AG04450 (cell line): ENCODE results near the gene SETD3. TPM values are rescaled to one million over a fixed set of nuclear protein-coding genes. Genes with fewer than 3 reads are reported as not detected.
A peak's percentile ranks its signal among the peaks of the same experiment; 100 is the strongest.

ENCODE experiments used
- CTCF ChIA-PET: fragments of 300-600, 350-600 bp; formaldehyde crosslinking; extraction: SDS; loops from one replicate; lab custom pipeline; 2022; ENCODE audit warnings: antibody characterized with exemption, inconsistent platforms; lab: Charles Lee
- POLR2A ChIA-PET: fragments of 350-600 bp; formaldehyde crosslinking; extraction: SDS; loops from one replicate; lab custom pipeline; 2021; ENCODE audit warnings: antibody characterized with exemption, inconsistent platforms; lab: Yijun Ruan, JAX
- DNase-seq: peaks from one replicate; pipeline ENCODE4 v3.0.0-alpha.2; 2011; ENCODE audit warnings: low read depth, low spot score
- H3K27ac ChIP-seq: one replicate; pipeline ENCODE4 v1.5.1; 2012; ENCODE audit warnings: low read depth, low read length, control low read depth
- H3K27me3 ChIP-seq: one replicate; pipeline ENCODE4 v1.6.0; 2012; ENCODE audit warnings: low read length; ENCODE audit not compliant: control insufficient read depth, insufficient read depth
- H3K4me3 ChIP-seq: 2 replicates; pipeline ENCODE4 v1.5.1; 2011; ENCODE audit warnings: mild to moderate bottlenecking, low read depth, low read length, control low read depth
- H3K9me3 ChIP-seq: 2 replicates; pipeline ENCODE4 v1.5.1; 2012; ENCODE audit warnings: low read length; ENCODE audit not compliant: control insufficient read depth, insufficient read depth
- polyA plus RNA-seq: library from polyadenylated mRNA; depleted of rRNA; stranded (reverse); fragments of >200 nt; gene quantifications from 2 replicates; pipeline ENCODE4 v1.2.3, GENCODE V29; 2011
- TF ChIP-seq, protein P1 (sequence below): IDR thresholded peaks from 2 replicates; pipeline ENCODE4 v1.5.1; 2011; ENCODE audit warnings: low read depth, low read length, control low read depth, inconsistent platforms

SETD3 gene
- polyA plus RNA-seq, 1 experiment = 25.0 TPM

DNA sequence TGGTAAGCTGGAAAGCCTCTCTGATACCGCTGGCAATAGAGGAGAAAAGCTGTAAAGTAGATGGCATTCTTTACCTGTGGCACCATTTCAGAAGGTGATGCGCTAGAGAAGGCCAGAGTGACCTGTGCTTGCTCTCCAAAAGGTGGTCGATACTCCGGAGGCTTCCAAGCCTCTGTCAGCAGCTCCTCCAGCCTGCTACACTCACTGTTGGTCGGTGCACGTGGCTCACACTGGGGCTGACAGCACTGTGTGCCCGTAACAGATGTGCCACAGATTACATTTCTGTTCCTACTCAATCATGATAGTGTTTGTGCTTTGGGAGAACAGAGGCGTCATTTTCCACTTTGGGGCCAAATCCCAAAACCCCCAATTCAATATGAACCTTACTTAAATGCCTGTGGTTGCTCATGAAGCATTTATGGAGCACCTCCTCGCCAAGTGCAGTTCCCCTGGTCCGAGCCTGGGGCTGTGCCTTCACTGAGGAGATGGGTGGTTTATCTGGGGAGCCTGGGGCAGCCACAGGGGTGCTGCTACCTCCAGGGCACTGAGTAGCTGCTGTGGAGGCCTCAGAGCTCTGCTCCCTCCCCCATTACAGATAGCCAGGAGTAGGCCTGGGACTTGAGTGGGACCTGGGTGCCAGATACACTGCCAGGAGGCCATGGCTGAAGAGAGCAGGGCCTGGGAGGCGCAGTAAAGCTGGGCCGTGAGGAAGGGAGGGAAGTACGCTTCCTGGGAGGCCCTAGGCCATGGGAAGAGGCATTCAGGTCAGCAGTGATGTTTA is 27.4 kb upstream of the SETD3 start:
- Histone ChIP-seq H3K4me3 (no peak overlapping the region), H3K27me3 (no peaks in the 10 kb centered on the region), H3K27ac (no peak overlapping the region), H3K9me3 (no peaks in the 10 kb centered on the region; the same call in 1 of the 2 replicates)
- no peak for DNase-seq
- TF ChIP-seq, protein P1, sequence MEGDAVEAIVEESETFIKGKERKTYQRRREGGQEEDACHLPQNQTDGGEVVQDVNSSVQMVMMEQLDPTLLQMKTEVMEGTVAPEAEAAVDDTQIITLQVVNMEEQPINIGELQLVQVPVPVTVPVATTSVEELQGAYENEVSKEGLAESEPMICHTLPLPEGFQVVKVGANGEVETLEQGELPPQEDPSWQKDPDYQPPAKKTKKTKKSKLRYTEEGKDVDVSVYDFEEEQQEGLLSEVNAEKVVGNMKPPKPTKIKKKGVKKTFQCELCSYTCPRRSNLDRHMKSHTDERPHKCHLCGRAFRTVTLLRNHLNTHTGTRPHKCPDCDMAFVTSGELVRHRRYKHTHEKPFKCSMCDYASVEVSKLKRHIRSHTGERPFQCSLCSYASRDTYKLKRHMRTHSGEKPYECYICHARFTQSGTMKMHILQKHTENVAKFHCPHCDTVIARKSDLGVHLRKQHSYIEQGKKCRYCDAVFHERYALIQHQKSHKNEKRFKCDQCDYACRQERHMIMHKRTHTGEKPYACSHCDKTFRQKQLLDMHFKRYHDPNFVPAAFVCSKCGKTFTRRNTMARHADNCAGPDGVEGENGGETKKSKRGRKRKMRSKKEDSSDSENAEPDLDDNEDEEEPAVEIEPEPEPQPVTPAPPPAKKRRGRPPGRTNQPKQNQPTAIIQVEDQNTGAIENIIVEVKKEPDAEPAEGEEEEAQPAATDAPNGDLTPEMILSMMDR = no peak
- POLR2A ChIA-PET = interaction anchor here (0.9 kb wide), 1 partner anchor 29 kb away, joined by 3 read pairs; no protein-coding TSS in a partner anchor
- CTCF ChIA-PET = no interaction called here

DNA sequence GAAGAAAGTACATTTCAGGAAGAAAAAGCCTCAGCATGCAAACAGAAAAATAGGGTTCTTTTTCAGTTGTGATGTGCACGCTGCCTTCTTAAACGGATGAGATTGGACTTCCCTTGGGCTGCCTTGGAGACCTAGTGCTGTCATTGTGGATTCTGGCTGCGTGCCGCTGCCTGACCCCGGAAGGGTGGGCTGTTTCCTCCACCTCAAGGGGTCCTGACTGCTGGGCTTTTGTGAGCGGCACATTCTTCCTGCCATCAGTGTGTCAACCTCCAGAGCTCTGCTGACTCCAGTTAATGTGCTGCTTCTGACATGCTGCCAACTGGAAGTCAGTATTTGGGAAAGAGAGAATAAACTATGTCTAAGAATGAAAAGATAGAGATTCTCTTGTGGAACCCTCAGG is 25.6 kb upstream of the SETD3 start:
- ChIA-PET CTCF (no interaction called here), POLR2A (no interaction called here)
- no peak overlapping the region for H3K27ac ChIP-seq
- TF ChIP-seq, protein P1 = no peak
- no peak for DNase-seq
- no peaks in the 10 kb centered on the region for H3K27me3 ChIP-seq
- no peak overlapping the region for H3K4me3 ChIP-seq
- H3K9me3 ChIP-seq = no peaks in the 10 kb centered on the region; the same call in 1 of the 2 replicates

DNA sequence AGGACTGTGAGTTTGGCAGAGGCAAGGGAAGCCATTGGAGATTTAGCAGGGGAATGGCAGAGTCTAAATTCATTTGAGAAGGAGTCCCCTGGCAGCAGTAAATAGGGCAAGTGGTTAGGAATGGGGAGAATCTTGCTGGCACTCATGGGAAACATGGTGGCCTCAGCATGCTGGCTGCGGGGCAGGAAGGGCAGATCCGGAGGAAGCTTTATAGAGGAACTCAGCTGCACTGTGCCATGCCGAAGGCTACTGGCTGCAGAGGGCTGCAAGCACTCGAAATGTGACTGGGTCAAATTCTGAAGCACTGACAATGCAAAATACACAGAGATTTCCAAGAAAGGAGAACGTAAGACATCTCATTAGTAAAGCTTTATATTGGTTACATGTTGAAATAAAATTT is 24.4 kb upstream of the SETD3 start:
- peak overlapping the region; percentile 21 for H3K27ac ChIP-seq
- ChIA-PET POLR2A (no interaction called here), CTCF (no interaction called here)
- no peaks in the 10 kb centered on the region for H3K27me3 ChIP-seq
- TF ChIP-seq, protein P1 = no peak
- no peaks in the 10 kb centered on the region; the same call in 1 of the 2 replicates for H3K9me3 ChIP-seq
- no peak overlapping the region for H3K4me3 ChIP-seq
- DNase-seq = no peak

DNA sequence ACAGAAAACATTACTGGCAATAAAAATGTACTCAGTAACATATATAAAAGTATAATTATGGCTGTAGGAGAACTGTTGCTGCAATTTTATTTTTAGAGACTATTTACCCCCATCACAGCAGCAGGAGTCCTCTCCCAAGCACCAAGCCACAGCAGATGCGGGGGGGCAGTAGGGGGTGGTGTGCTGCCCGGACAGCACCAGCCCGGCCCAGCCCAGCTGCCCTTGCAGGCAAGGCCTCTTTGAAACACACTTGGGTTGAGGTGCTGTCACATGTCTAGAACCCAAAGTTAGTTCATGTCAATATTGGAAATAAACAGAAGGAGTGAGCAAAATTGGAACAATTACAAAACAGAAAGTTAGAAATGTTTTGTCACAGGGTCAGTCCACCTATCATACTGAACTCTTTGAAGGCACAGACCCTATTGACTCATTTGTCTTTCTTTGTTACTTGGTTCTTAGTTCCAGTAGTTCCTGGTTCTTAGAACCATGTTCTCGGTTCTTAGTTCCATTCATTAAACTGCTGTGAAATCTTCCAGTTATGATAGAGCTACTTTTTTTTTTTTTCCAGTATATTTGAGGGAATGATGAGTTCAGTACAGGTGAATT is 23.3 kb upstream of the SETD3 start:
- TF ChIP-seq, protein P1 = no peak
- POLR2A ChIA-PET = no interaction called here

DNA sequence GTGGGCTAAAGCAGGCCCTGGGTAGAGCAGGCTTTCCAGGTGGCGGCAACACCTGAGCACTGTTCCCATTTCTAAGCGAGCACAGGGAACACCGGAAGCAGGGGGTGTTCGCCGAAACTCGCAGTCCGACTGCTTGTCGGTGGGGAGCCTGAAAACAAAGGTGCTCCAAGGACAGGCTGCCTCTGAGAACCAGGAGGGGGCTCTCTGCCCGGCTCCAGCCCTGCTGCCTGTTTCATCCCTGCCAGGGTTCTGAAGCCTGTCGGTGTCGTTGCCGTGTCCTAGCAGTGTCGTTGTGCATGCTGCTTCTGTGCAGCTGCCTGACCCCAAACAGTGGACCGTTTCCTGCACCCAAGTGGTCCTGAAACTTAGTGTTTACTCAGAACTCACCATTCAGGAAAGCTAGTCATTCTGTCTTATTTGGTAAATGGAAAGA is 22.3 kb upstream of the SETD3 start:
- POLR2A ChIA-PET = no interaction called here
- TF ChIP-seq, protein P1 = no peak
- H3K9me3 ChIP-seq = no peaks in the 10 kb centered on the region; the same call in 1 of the 2 replicates
- no peak for DNase-seq
- CTCF ChIA-PET = interaction anchor here (0.6 kb wide), 1 partner anchor 13 kb away, joined by 3 read pairs; no protein-coding TSS in a partner anchor
- H3K4me3 ChIP-seq = no peak overlapping the region
- H3K27ac ChIP-seq = no peak overlapping the region
- H3K27me3 ChIP-seq = no peaks in the 10 kb centered on the region

More for the DNA sequence above, 23.3 kb upstream of the SETD3 start:
- Histone ChIP-seq H3K27ac (no peak overlapping the region), H3K4me3 (no peak overlapping the region), H3K27me3 (no peaks in the 10 kb centered on the region), H3K9me3 (no peaks in the 10 kb centered on the region; the same call in 1 of the 2 replicates)
- DNase-seq = no peak
- CTCF ChIA-PET = interaction anchor here (0.6 to 0.7 kb wide), 3 partner anchors 14 to 127 kb away, joined by 3 to 5 read pairs (median 3); no protein-coding TSS in a partner anchor
